HEK293 (cell line): ENCODE data around the gene RABEP2.
A peak's percentile ranks its signal among the peaks of the same experiment; 100 is the strongest.

Source experiments
- CTCF ChIA-PET: fragments of 350-600 bp; formaldehyde crosslinking; extraction: SDS; loops from one replicate; lab custom pipeline; 2021; ENCODE audit warnings: antibody characterized with exemption; lab: Yijun Ruan, JAX
- POLR2A ChIA-PET: fragments of 300-600 bp; formaldehyde crosslinking; extraction: SDS; loops from one replicate; lab custom pipeline; 2020; ENCODE audit warnings: antibody characterized with exemption, inconsistent platforms; lab: Yijun Ruan, JAX
- H3K27ac ChIP-seq: fragments of 200-500 bp; sonication (Bioruptor generic); 2 replicates; pipeline ENCODE4 v1.5.1; 2014; ENCODE audit warnings: low read depth, low read length, control low read depth, inconsistent platforms; ENCODE audit errors: extremely low read depth
- H3K36me3 ChIP-seq, 2 experiments: fragments of 200-500 bp in 1 of 2; sonication (Bioruptor generic) in 1 of 2; 1 replicate in 1 of 2; 2 replicates in 1 of 2; pipeline ENCODE4 v1.5.1; 2014 to 2017; ENCODE audit warnings: inconsistent platforms in 2 of 2, low read length in 2 of 2; ENCODE audit not compliant: control insufficient read depth in 2 of 2, insufficient read depth in 1 of 2
- H3K4me1 ChIP-seq: fragments of 200-500 bp; sonication (Bioruptor generic); 2 replicates; pipeline ENCODE4 v1.5.1; 2014; ENCODE audit warnings: mild to moderate bottlenecking, low read length, inconsistent platforms; ENCODE audit not compliant: control insufficient read depth, insufficient read depth
- H3K4me3 ChIP-seq: 2 replicates; pipeline ENCODE4 v1.5.1; 2011; ENCODE audit warnings: low read depth, mild to moderate bottlenecking, control low read depth, low read length, moderate library complexity
- H3K9me3 ChIP-seq: fragments of 200-500 bp; sonication (Bioruptor generic); 2 replicates; pipeline ENCODE4 v1.5.1; 2014; ENCODE audit warnings: low read depth, low read length, inconsistent platforms; ENCODE audit not compliant: control insufficient read depth, insufficient read depth
- BCL6B ChIP-seq: fragments of 450-650 bp; formaldehyde crosslinking; IDR thresholded peaks from 2 replicates; pipeline ENCODE4 v1.5.1; 2017; ENCODE audit warnings: missing biosample characterization, missing genetic modification characterization
- GLI2 ChIP-seq: fragments of 450-650 bp; formaldehyde crosslinking; IDR thresholded peaks from 2 replicates; pipeline ENCODE4; 2017; ENCODE audit warnings: missing biosample characterization, missing genetic modification characterization, low read depth, borderline replicate concordance
- KLF9 ChIP-seq: fragments of 450-650 bp; formaldehyde crosslinking; IDR thresholded peaks from 2 replicates; pipeline ENCODE4 v1.5.1; 2016; ENCODE audit warnings: missing biosample characterization, missing genetic modification characterization, low read depth
- OSR2 ChIP-seq: fragments of 450-650 bp; formaldehyde crosslinking; IDR thresholded peaks from 2 replicates; pipeline ENCODE4 v1.5.1; 2016; ENCODE audit warnings: missing biosample characterization, missing genetic modification characterization
- PATZ1 ChIP-seq: fragments of 450-650 bp; formaldehyde crosslinking; IDR thresholded peaks from 2 replicates; pipeline ENCODE4 v1.5.1; 2016; ENCODE audit warnings: missing biosample characterization, missing genetic modification characterization
- PRDM4 ChIP-seq: fragments of 450-650 bp; formaldehyde crosslinking; IDR thresholded peaks from 2 replicates; pipeline ENCODE4 v1.5.1; 2017; ENCODE audit warnings: missing biosample characterization, missing genetic modification characterization
- REPIN1 ChIP-seq: fragments of 450-650 bp; formaldehyde crosslinking; IDR thresholded peaks from 2 replicates; pipeline ENCODE4 v1.5.1; 2017; ENCODE audit warnings: missing biosample characterization, missing genetic modification characterization, low read depth
- ZNF155 ChIP-seq: fragments of 450-650 bp; formaldehyde crosslinking; IDR thresholded peaks from 2 replicates; pipeline ENCODE4 v1.5.1; 2016; ENCODE audit warnings: missing biosample characterization, missing genetic modification characterization
- ZNF184 ChIP-seq: fragments of 450-650 bp; IDR thresholded peaks from 2 replicates; pipeline ENCODE4 v1.5.1; 2018; ENCODE audit warnings: missing biosample characterization, mild to moderate bottlenecking, missing genetic modification characterization
- ZNF202 ChIP-seq: fragments of 450-650 bp; formaldehyde crosslinking; IDR thresholded peaks from 2 replicates; pipeline ENCODE4 v1.5.1; 2016; ENCODE audit warnings: missing biosample characterization, missing genetic modification characterization, borderline replicate concordance
- ZNF239 ChIP-seq: fragments of 450-650 bp; formaldehyde crosslinking; IDR thresholded peaks from 2 replicates; pipeline ENCODE4 v1.5.1; 2016; ENCODE audit warnings: missing biosample characterization, missing genetic modification characterization
- ZNF248 ChIP-seq: fragments of 450-650 bp; formaldehyde crosslinking; IDR thresholded peaks from 2 replicates; pipeline ENCODE4 v1.5.1; 2017; ENCODE audit warnings: missing biosample characterization, missing genetic modification characterization
- ZNF280D ChIP-seq: fragments of 450-650 bp; formaldehyde crosslinking; IDR thresholded peaks from 2 replicates; pipeline ENCODE4 v1.5.1; 2016; ENCODE audit warnings: missing biosample characterization, missing genetic modification characterization
- ZNF292 ChIP-seq: fragments of 450-650 bp; formaldehyde crosslinking; IDR thresholded peaks from 2 replicates; pipeline ENCODE4 v1.5.1; 2016; ENCODE audit warnings: low read depth, missing biosample characterization, missing genetic modification characterization, borderline replicate concordance
- ZNF362 ChIP-seq: fragments of 450-650 bp; formaldehyde crosslinking; IDR thresholded peaks from 2 replicates; pipeline ENCODE4 v1.5.1; 2016; ENCODE audit warnings: missing biosample characterization, missing genetic modification characterization
- ZNF394 ChIP-seq: fragments of 450-650 bp; formaldehyde crosslinking; IDR thresholded peaks from 2 replicates; pipeline ENCODE4 v1.5.1; 2016; ENCODE audit warnings: missing biosample characterization, missing genetic modification characterization, mild to moderate bottlenecking, moderate library complexity, borderline replicate concordance
- ZNF548 ChIP-seq: fragments of 450-650 bp; formaldehyde crosslinking; IDR thresholded peaks from 2 replicates; pipeline ENCODE4 v1.5.1; 2016; ENCODE audit warnings: missing biosample characterization, missing genetic modification characterization
- ZNF555 ChIP-seq: fragments of 450-650 bp; formaldehyde crosslinking; conservative IDR thresholded peaks from 2 replicates; pipeline ENCODE4 v1.5.1; 2017; ENCODE audit warnings: missing biosample characterization, mild to moderate bottlenecking, missing genetic modification characterization, inconsistent platforms
- ZNF585B ChIP-seq: fragments of 450-650 bp; formaldehyde crosslinking; IDR thresholded peaks from 2 replicates; pipeline ENCODE4 v1.5.1; 2016; ENCODE audit warnings: missing biosample characterization, missing genetic modification characterization
- ZNF629 ChIP-seq: fragments of 450-650 bp; formaldehyde crosslinking; IDR thresholded peaks from 2 replicates; pipeline ENCODE4 v1.5.1; 2017; ENCODE audit warnings: missing biosample characterization, missing genetic modification characterization
- ZNF654 ChIP-seq: fragments of 450-650 bp; formaldehyde crosslinking; IDR thresholded peaks from 2 replicates; pipeline ENCODE4 v1.5.1; 2016; ENCODE audit warnings: low read depth, missing biosample characterization, missing genetic modification characterization
- ZNF777 ChIP-seq: fragments of 450-650 bp; formaldehyde crosslinking; IDR thresholded peaks from 2 replicates; pipeline ENCODE4 v1.5.1; 2017; ENCODE audit warnings: missing biosample characterization, missing genetic modification characterization, borderline replicate concordance
- ZNF830 ChIP-seq: fragments of 450-650 bp; IDR thresholded peaks from 2 replicates; pipeline ENCODE4 v1.5.0; 2018; ENCODE audit warnings: missing biosample characterization, missing genetic modification characterization, low read depth, mild to moderate bottlenecking, moderate library complexity
- ZNF837 ChIP-seq: fragments of 450-650 bp; formaldehyde crosslinking; IDR thresholded peaks from 2 replicates; pipeline ENCODE4 v1.5.1; 2016; ENCODE audit warnings: missing biosample characterization, missing genetic modification characterization

RABEP2 gene

GRCh38 chr16:28879841-28880588 lies 45.0 kb downstream of the RABEP2 start:
- H3K4me1 ChIP-seq: peaks cover 11% of the 10 kb centered on the region
- peaks cover 0 to 5% of the 10 kb centered on the region in 2 experiments; a peak in 1 of 3 replicates for H3K36me3 ChIP-seq
- H3K4me3 ChIP-seq: peak overlapping the region; percentile 62
- no peaks in the 10 kb centered on the region for H3K9me3 ChIP-seq
- POLR2A ChIA-PET: interaction anchor here (0.5 to 2.5 kb wide), 11 partner anchors 16 to 71 kb away, joined by 3 to 13 read pairs (median 8); partner anchors contain the start of genes ATXN2L, NFATC2IP, SH2B1 and TUFM
- CTCF ChIA-PET: interaction anchor here (0.6 to 2.1 kb wide), 5 partner anchors 32 to 1152 kb away, joined by 3 to 10 read pairs (median 3); no protein-coding TSS in a partner anchor
- H3K27ac ChIP-seq: peak overlapping the region; percentile 67; the same call in 1 of the 2 replicates
- TF ChIP-seq ZNF777 (tag by site-specific recombination) (0 out of 2 replicates have a peak, but pooled peaks have one; percentile 38), ZNF394 (tag by site-specific recombination) (no peak), ZNF629 (tag by site-specific recombination) (peak; percentile 45), OSR2 (tag by site-specific recombination) (peak; percentile 68; the same call in 1 of the 2 replicates), ZNF555 (tag by site-specific recombination) (no peak), GLI2 (tag by site-specific recombination) (no peak), ZNF202 (no peak), ZNF184 (0 out of 2 replicates have a peak, but pooled peaks have one; percentile 8), ZNF239 (no peak), ZNF585B (tag by site-specific recombination) (no peak), ZNF362 (tag by site-specific recombination) (no peak), ZNF654 (tag by site-specific recombination) (no peak), PATZ1 (tag by site-specific recombination) (peak; percentile 91), BCL6B (tag by site-specific recombination) (no peak), ZNF155 (tag by site-specific recombination) (no peak), ZNF548 (tag by site-specific recombination) (no peak), ZNF837 (no peak), ZNF292 (tag by site-specific recombination) (no peak), KLF9 (tag by site-specific recombination) (peak; percentile 50), ZNF248 (no peak), REPIN1 (tag by site-specific recombination) (no peak), PRDM4 (tag by site-specific recombination) (no peak), ZNF280D (tag by site-specific recombination) (no peak), ZNF830 (no peak)
